ENCODE data around the gene KRTAP12-3.

KRTAP12-3 gene

GRCh38 chr21:44706026-44706705 is 48.4 kb downstream of the KRTAP12-3 start:
- DNase-seq, result no peak

GRCh38 chr21:44706706-44707581 is 49.2 kb downstream of the KRTAP12-3 start:
- DNase-seq, result no peak
